COLO829 (cell line): ENCODE measurements around the gene CHD2.
A peak's percentile ranks its signal among the peaks of the same experiment; 100 is the strongest.
"Not testable (repeated sequence)": the region's sequence is repeated elsewhere in the genome, so short reads cannot be mapped to it uniquely, and the experiment has no call there.

Experiments
- DNase-seq: peaks from one replicate; pipeline ENCODE4 v3.0.0; 2012; ENCODE audit warnings: low spot score

The CHD2 gene

GRCh38 chr15:92899948-92900730 lies at the start of gene CHD2:
Gene CHD2 (plus strand): TSS chr15:92900324. CDS start chr15:92901238, 914 bp downstream.
- DNase-seq, result peak; percentile 89

GRCh38 chr15:92853222-92853621 lies 46.9 kb upstream of the CHD2 start:
- no peak for DNase-seq

GRCh38 chr15:92861742-92862141 lies 38.4 kb upstream of the CHD2 start:
- DNase-seq, result no peak

- no peak for DNase-seq
Observed at GRCh38 chr15:92864127-92864814, 35.9 kb upstream of the CHD2 start.

GRCh38 chr15:92869263-92869940 lies 30.7 kb upstream of the CHD2 start:
- DNase-seq, result no peak

- DNase-seq, result no peak
Observed at GRCh38 chr15:92870010-92870591, 30.0 kb upstream of the CHD2 start.

GRCh38 chr15:92872967-92873366 lies 27.2 kb upstream of the CHD2 start:
- DNase-seq, result not testable (repeated sequence)

GRCh38 chr15:92877000-92877399 lies 23.1 kb upstream of the CHD2 start:
- DNase-seq, result no peak

- DNase-seq, result no peak
Observed at GRCh38 chr15:92877416-92877815, 22.7 kb upstream of the CHD2 start.

- no peak for DNase-seq
Observed at GRCh38 chr15:92878593-92879053, 21.5 kb upstream of the CHD2 start.

GRCh38 chr15:92879949-92880725 lies 20.0 kb upstream of the CHD2 start:
- DNase-seq, result no peak

GRCh38 chr15:92880796-92881195 lies 19.3 kb upstream of the CHD2 start:
- DNase-seq, result no peak

- no peak for DNase-seq
Observed at GRCh38 chr15:92881211-92881754, 18.8 kb upstream of the CHD2 start.

GRCh38 chr15:92881802-92882696 lies 18.1 kb upstream of the CHD2 start:
- DNase-seq, result peak; percentile 100

GRCh38 chr15:92882697-92883162 lies 17.4 kb upstream of the CHD2 start:
- DNase-seq, result no peak

- no peak for DNase-seq
Observed at GRCh38 chr15:92883163-92883875, 16.8 kb upstream of the CHD2 start.

GRCh38 chr15:92883876-92884435 lies 16.2 kb upstream of the CHD2 start:
- no peak for DNase-seq

- no peak for DNase-seq
Observed at GRCh38 chr15:92884436-92885223, 15.5 kb upstream of the CHD2 start.
